Testis (tissue), 2 donors: ENCODE results near the gene STK33.

ENCODE experiments used
- CTCF ChIP-seq, 3 experiments: fragments of 450-650 bp in 2 of 3; fragments of 200-600 bp in 1 of 3; sonication (generic) in 1 of 3; IDR thresholded peaks; one replicate each; pipeline ENCODE4 v1.5.1; 2016 to 2019; ENCODE audit warnings: antibody characterized with exemption in 3 of 3, mild to moderate bottlenecking in 2 of 3, moderate library complexity in 1 of 3
- POLR2A ChIP-seq: fragments of 450-650 bp; IDR thresholded peaks from one replicate; pipeline ENCODE4 v1.6.1; 2017; ENCODE audit warnings: antibody characterized with exemption, mild to moderate bottlenecking, moderate library complexity

DNA sequence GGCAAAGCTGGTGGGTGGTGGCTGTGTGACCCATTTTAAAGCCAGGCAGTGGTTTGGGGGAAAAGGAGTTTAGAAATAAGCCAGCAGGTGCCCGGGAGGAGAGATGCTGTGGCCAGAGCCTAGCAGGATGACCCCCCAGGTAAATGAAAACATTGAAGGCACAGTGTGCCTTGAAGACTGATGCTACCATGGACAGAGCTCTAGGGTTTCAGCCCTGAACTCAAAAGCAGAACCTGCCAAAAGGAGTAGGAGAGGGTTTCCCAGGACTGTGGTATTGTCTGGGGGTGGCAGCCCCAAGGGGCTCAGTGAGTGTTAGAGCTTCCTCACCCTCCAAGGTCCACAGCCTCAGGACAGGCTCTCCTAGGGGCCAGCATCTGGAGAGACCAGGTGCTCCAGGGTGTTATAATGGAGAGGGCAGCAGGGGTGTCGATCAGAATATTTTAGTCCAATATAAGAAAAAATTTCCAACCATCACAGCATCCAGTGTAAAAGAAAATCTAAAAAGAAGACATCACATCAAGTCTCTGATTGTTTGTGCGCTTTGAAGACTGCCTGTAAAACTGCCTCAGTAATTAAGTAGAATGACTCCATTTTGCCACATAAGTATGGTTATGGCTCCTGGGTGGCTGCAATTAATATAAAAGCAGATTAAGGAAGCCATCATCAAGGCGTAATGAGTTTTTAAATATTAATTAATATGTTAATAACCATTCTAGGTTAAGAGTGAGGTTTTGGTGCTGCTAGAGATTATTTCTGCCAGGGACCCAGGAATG lies 241.7 kb downstream of the STK33 start:
- no peak for TF ChIP-seq CTCF (IDR thresholded peaks at IDR 0.05)
- no peak for TF ChIP-seq POLR2A
